ENCODE data around the gene ACSL3. TPM values are rescaled to one million over a fixed set of nuclear protein-coding genes. Genes with fewer than 3 reads are reported as not detected.
A peak's percentile ranks its signal among the peaks of the same experiment; 100 is the strongest.

ACSL3 gene
- total and polyA plus RNA-seq, 12 donors, result 12.7 to 67.2 (median 53.0) TPM

GRCh38 chr2:222891890-222892289, 31.1 kb downstream of the ACSL3 start:
- no peak for TF ChIP-seq CTCF (IDR thresholded peaks at IDR 0.05)
- Histone ChIP-seq H3K9me3 (no peaks in the 10 kb centered on the region), H3K4me3 (peak overlapping the region in 4 of 10 donors; percentile 2 to 9 (median 4)), H3K27me3 (no peaks in the 10 kb centered on the region), H3K4me1 (peaks cover 9 to 53% (median 37%) of the 10 kb centered on the region in 9 donors), H3K27ac (peak overlapping the region in 8 of 10 donors; percentile 15 to 70 (median 32)), H3K36me3 (no peaks in the 10 kb centered on the region)
- intact Hi-C loops (cut with DNase I), result no loop called here
- WGBS, 2 donors, result 44 to 57% methylated on average over 4 of the region's 4 CpGs
- no peak for DNase-seq
- ATAC-seq, result peak in 1 of 8 donors; percentile 13

GRCh38 chr2:222892321-222892720, 31.5 kb downstream of the ACSL3 start:
- DNase-seq (no peak), ATAC-seq (peak; percentile 59 to 94 (median 84))
- WGBS, 2 donors, result 20 to 41% methylated on average over 2 of the region's 2 CpGs
- TF ChIP-seq CTCF (IDR thresholded peaks at IDR 0.05), result no peak
- Histone ChIP-seq H3K9me3 (no peaks in the 10 kb centered on the region), H3K27ac (peak overlapping the region in 8 of 10 donors; percentile 15 to 70 (median 32)), H3K4me3 (peak overlapping the region in 4 of 10 donors; percentile 2 to 9 (median 4)), H3K36me3 (no peaks in the 10 kb centered on the region), H3K27me3 (no peaks in the 10 kb centered on the region), H3K4me1 (peaks cover 9 to 53% (median 37%) of the 10 kb centered on the region in 9 donors)
- intact Hi-C loops (cut with DNase I), result no loop called here

GRCh38 chr2:222892761-222893160, 31.9 kb downstream of the ACSL3 start:
- ATAC-seq, result no peak
- WGBS, 2 donors, result 73 to 83% methylated on average over 1 of the region's 1 CpG
- TF ChIP-seq CTCF (IDR thresholded peaks at IDR 0.05), result no peak
- intact Hi-C loops (cut with DNase I), result no loop called here
- no peaks in the 10 kb centered on the region for H3K27me3 ChIP-seq
- peaks cover 9 to 53% (median 37%) of the 10 kb centered on the region in 9 donors for H3K4me1 ChIP-seq
- no peak for DNase-seq
- peak overlapping the region in 4 of 10 donors; percentile 32 to 70 (median 38) for H3K27ac ChIP-seq
- H3K4me3 ChIP-seq, result no peak overlapping the region
- H3K9me3 ChIP-seq, result no peaks in the 10 kb centered on the region
- H3K36me3 ChIP-seq, result no peaks in the 10 kb centered on the region

- intact Hi-C loops (cut with DNase I), result no loop called here
- TF ChIP-seq CTCF (IDR thresholded peaks at IDR 0.05), result no peak
- no peak for ATAC-seq
- Histone ChIP-seq H3K27ac (no peak overlapping the region), H3K36me3 (no peaks in the 10 kb centered on the region), H3K9me3 (no peaks in the 10 kb centered on the region), H3K4me1 (peaks cover 9 to 61% (median 44%) of the 10 kb centered on the region in 9 donors), H3K4me3 (no peak overlapping the region), H3K27me3 (no peaks in the 10 kb centered on the region)
- DNase-seq, result no peak
- 99 to 100% methylated on average over 4 of the region's 4 CpGs for WGBS, 2 donors
Measured at GRCh38 chr2:222893716-222894115, 32.9 kb downstream of the ACSL3 start.

All from heart right ventricle (tissue), 16 donors.